H9 (cell line): ENCODE results near the gene ADA. TPM values are rescaled to one million over a fixed set of nuclear protein-coding genes. Genes with fewer than 3 reads are reported as not detected.

Experiments
- DNase-seq: peaks from one replicate; pipeline ENCODE4 v3.0.0-alpha.2; 2017
- H2AFZ ChIP-seq: one replicate; pipeline ENCODE4 v1.6.1; 2013; ENCODE audit warnings: mild to moderate bottlenecking, low read length, control low read depth, moderate library complexity
- H2AK5ac ChIP-seq: 2 replicates; pipeline ENCODE4 v1.6.1; 2013; ENCODE audit warnings: low read length, control low read depth, mixed read lengths; ENCODE audit not compliant: insufficient read length
- H2BK120ac ChIP-seq: one replicate; pipeline ENCODE4 v1.6.1; 2013; ENCODE audit warnings: low read depth, mild to moderate bottlenecking, low read length, control low read depth, inconsistent platforms; ENCODE audit not compliant: poor library complexity, severe bottlenecking
- H2BK12ac ChIP-seq: 2 replicates; pipeline ENCODE4 v1.6.1; 2013; ENCODE audit warnings: low read length, control low read depth, mixed read lengths, low read depth; ENCODE audit not compliant: insufficient read length
- H2BK15ac ChIP-seq: 2 replicates; pipeline ENCODE4 v1.6.1; 2013; ENCODE audit warnings: low read depth, low read length, control low read depth
- H2BK20ac ChIP-seq: one replicate; pipeline ENCODE4 v1.6.1; 2013; ENCODE audit warnings: low read depth, mild to moderate bottlenecking, low read length, control low read depth, inconsistent platforms; ENCODE audit not compliant: poor library complexity, severe bottlenecking
- H2BK5ac ChIP-seq: 2 replicates; pipeline ENCODE4 v1.6.1; 2013; ENCODE audit warnings: low read length, control low read depth, mixed read lengths; ENCODE audit not compliant: insufficient read length
- H3K14ac ChIP-seq: 2 replicates; pipeline ENCODE4 v1.6.1; 2013; ENCODE audit warnings: low read length, control low read depth; ENCODE audit not compliant: insufficient read depth
- H3K18ac ChIP-seq: 2 replicates; pipeline ENCODE4 v1.6.1; 2013; ENCODE audit warnings: low read depth, mild to moderate bottlenecking, mixed read lengths, low read length, control low read depth; ENCODE audit not compliant: insufficient read length
- H3K23ac ChIP-seq: 2 replicates; pipeline ENCODE4 v1.6.1; 2013; ENCODE audit warnings: low read length, control low read depth, mixed read lengths, low read depth; ENCODE audit not compliant: insufficient read length
- H3K23me2 ChIP-seq: 2 replicates; pipeline ENCODE4 v1.6.1; 2013; ENCODE audit warnings: low read depth, mild to moderate bottlenecking, mixed read lengths, low read length, control low read depth; ENCODE audit not compliant: insufficient read length, poor library complexity, severe bottlenecking
- H3K27ac ChIP-seq: 2 replicates; pipeline ENCODE4 v1.5.1; 2013; ENCODE audit warnings: low read length, control low read depth, mixed read lengths, low read depth; ENCODE audit not compliant: insufficient read length
- H3K27me3 ChIP-seq: 2 replicates; pipeline ENCODE4 v1.6.1; 2013; ENCODE audit warnings: low read length, control low read depth, inconsistent platforms; ENCODE audit not compliant: insufficient read depth
- H3K4ac ChIP-seq: 2 replicates; pipeline ENCODE4 v1.6.1; 2013; ENCODE audit warnings: low read depth, mild to moderate bottlenecking, control low read depth, inconsistent platforms, low read length, moderate library complexity
- H3K4me1 ChIP-seq: 2 replicates; pipeline ENCODE4 v1.6.1; 2013; ENCODE audit warnings: low read length, control low read depth, inconsistent platforms; ENCODE audit not compliant: insufficient read depth
- H3K4me2 ChIP-seq: 2 replicates; pipeline ENCODE4 v1.6.1; 2013; ENCODE audit warnings: low read length, control low read depth, mixed read lengths; ENCODE audit not compliant: insufficient read length, insufficient read depth
- H3K56ac ChIP-seq: 2 replicates; pipeline ENCODE4 v1.6.1; 2013; ENCODE audit warnings: low read depth, mild to moderate bottlenecking, mixed read lengths, low read length, control low read depth; ENCODE audit not compliant: insufficient read length
- H3K79me1 ChIP-seq: 2 replicates; pipeline ENCODE4 v1.6.1; 2013; ENCODE audit warnings: low read depth, mild to moderate bottlenecking, moderate library complexity, low read length, control low read depth, inconsistent platforms; ENCODE audit not compliant: insufficient read depth, poor library complexity, severe bottlenecking
- H3K79me2 ChIP-seq: 2 replicates; pipeline ENCODE4 v1.6.1; 2013; ENCODE audit warnings: low read length, control low read depth, inconsistent platforms; ENCODE audit not compliant: insufficient read depth
- H3K9ac ChIP-seq: 2 replicates; pipeline ENCODE4 v1.6.1; 2013; ENCODE audit warnings: low read length, control low read depth, mixed read lengths; ENCODE audit not compliant: insufficient read length; ENCODE audit errors: extremely low read depth
- H3K9me3 ChIP-seq: one replicate; pipeline ENCODE4 v1.6.1; 2013; ENCODE audit warnings: low read depth, low read length, inconsistent platforms; ENCODE audit not compliant: control insufficient read depth
- H3T11ph ChIP-seq: one replicate; pipeline ENCODE4 v1.6.1; 2013; ENCODE audit warnings: mild to moderate bottlenecking, low read length, control low read depth, inconsistent platforms
- H4K20me1 ChIP-seq: one replicate; pipeline ENCODE4 v1.6.1; 2013; ENCODE audit not compliant: control insufficient read depth, insufficient read length, insufficient read depth
- H4K5ac ChIP-seq: 2 replicates; pipeline ENCODE4 v1.6.1; 2013; ENCODE audit warnings: low read depth, mild to moderate bottlenecking, mixed read lengths, low read length, control low read depth; ENCODE audit not compliant: insufficient read length
- H4K8ac ChIP-seq: replicated peaks from 2 replicates; pipeline ENCODE4 v1.6.1; 2013; ENCODE audit warnings: low read length, control low read depth, mixed read lengths, low read depth; ENCODE audit not compliant: insufficient read length
- H4K91ac ChIP-seq: 2 replicates; pipeline ENCODE4 v1.6.1; 2013; ENCODE audit warnings: low read depth, mild to moderate bottlenecking, moderate library complexity, mixed read lengths, low read length, control low read depth; ENCODE audit not compliant: insufficient read length
- H3K27ac Mint-ChIP-seq, 3 experiments: 2 replicates in 2 of 3; 3 replicates in 1 of 3; pipeline ENCODE4 v1.8.0; 2020 to 2021; ENCODE audit warnings: mixed read lengths in 3 of 3, mild to moderate bottlenecking in 1 of 3, moderate library complexity in 1 of 3
- H3K27me3 Mint-ChIP-seq: 2 replicates; pipeline ENCODE4 v1.8.0; 2021; ENCODE audit warnings: low read depth, mild to moderate bottlenecking, moderate library complexity, mixed read lengths
- H3K36me3 Mint-ChIP-seq, 3 experiments: 2 replicates in 2 of 3; 3 replicates in 1 of 3; pipeline ENCODE4 v1.8.0; 2020 to 2021; ENCODE audit warnings: low read depth in 3 of 3, mixed read lengths in 3 of 3; ENCODE audit not compliant: insufficient read depth in 1 of 3
- H3K4me1 Mint-ChIP-seq, 2 experiments: 2 replicates each; pipeline ENCODE4 v1.8.0; 2020; ENCODE audit warnings: mixed read lengths in 2 of 2
- H3K4me3 Mint-ChIP-seq, 2 experiments: 2 replicates in 1 of 2; 3 replicates in 1 of 2; pipeline ENCODE4 v1.8.0; 2020 to 2021; ENCODE audit warnings: mild to moderate bottlenecking in 2 of 2, mixed read lengths in 2 of 2, moderate library complexity in 1 of 2
- H3K9me3 Mint-ChIP-seq, 2 experiments: 2 replicates in 1 of 2; 3 replicates in 1 of 2; pipeline ENCODE4 v1.8.0; 2020; ENCODE audit warnings: mild to moderate bottlenecking in 2 of 2, mixed read lengths in 2 of 2, moderate library complexity in 1 of 2
- WGBS: extraction: QIAGEN DNeasy Blood & Tissue Kit; methylation state at CpG from one replicate; pipeline ENCODE4 v1.1.7; 2013; ENCODE audit warnings: missing lambda C conversion rate, low lambda C conversion rate, mixed read lengths; ENCODE audit not compliant: insufficient read length; ENCODE audit errors: extremely low coverage; 5-methylcytosine and 5-hydroxymethylcytosine counted together
- total RNA-seq: library from RNA; stranded (reverse); gene quantifications from 2 replicates; pipeline ENCODE4 v1.2.1, GENCODE V29; 2021
- TF ChIP-seq, protein P1 (sequence below): fragments of 200-600 bp; sonication (generic); conservative IDR thresholded peaks from 3 replicates; pipeline ENCODE4 v1.8.0; 2021; ENCODE audit warnings: antibody characterized with exemption, mild to moderate bottlenecking

Gene ADA
- total RNA-seq, 1 experiment from 2014 or later, result 22.0 TPM

DNA sequence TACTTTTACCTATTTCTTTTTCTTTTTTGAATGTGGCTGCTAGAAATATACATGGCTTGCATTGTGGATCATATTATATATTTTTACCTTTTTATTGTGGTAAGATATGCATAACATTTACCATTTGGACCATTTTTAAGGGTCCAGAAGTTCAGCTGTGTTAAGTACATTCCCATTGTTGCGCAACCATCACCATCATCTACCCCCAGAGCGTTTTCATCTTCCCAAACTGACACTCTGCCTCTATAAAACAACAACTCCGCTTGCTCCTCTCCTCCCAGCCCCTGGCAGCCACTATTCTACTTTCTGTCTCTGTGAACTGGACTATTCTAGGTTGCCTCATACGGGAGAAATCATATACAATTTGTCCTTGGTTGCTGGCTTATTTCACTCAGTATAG is 35.4 kb upstream of the ADA start:
- Histone ChIP-seq H3K18ac (no peak overlapping the region), H4K8ac (no peak overlapping the region), H3K56ac (no peak overlapping the region), H4K5ac (no peak overlapping the region), H3K27me3 (no peaks in the 10 kb centered on the region), H3K9me3 (no peaks in the 10 kb centered on the region), H3K79me1 (no peaks in the 10 kb centered on the region), H2BK15ac (no peak overlapping the region), H3K4ac (no peak overlapping the region), H3K27ac (no peak overlapping the region), H2BK5ac (no peak overlapping the region), H3K9ac (no peak overlapping the region), H2AK5ac (no peak overlapping the region), H2BK20ac (no peak overlapping the region), H3K79me2 (no peaks in the 10 kb centered on the region), H4K91ac (no peak overlapping the region), H2BK120ac (no peak overlapping the region), H3K14ac (no peak overlapping the region), H3K4me2 (no peak overlapping the region), H3K4me1 (no peaks in the 10 kb centered on the region), H2BK12ac (no peak overlapping the region), H3K23ac (no peak overlapping the region), H2AFZ (no peak overlapping the region), H3K23me2 (no peaks in the 10 kb centered on the region), H4K20me1 (no peaks in the 10 kb centered on the region), H3T11ph (no peak overlapping the region)
- WGBS, result no CpG with 5 or more reads among the region's 4 CpGs
- Mint-ChIP-seq H3K36me3 (0 out of 7 replicates have a peak, but pooled peaks cover 0 to 2% (median 2%) of the 10 kb centered on the region in 3 experiments), H3K4me3 (no peak overlapping the region), H3K27ac (no peak overlapping the region), H3K27me3 (peaks cover 8% of the 10 kb centered on the region), H3K9me3 (peaks cover 0 to 6% of the 10 kb centered on the region in 2 experiments; a peak in 2 of 5 replicates), H3K4me1 (peaks cover 16 to 20% of the 10 kb centered on the region in 2 experiments)
- TF ChIP-seq, protein P1, sequence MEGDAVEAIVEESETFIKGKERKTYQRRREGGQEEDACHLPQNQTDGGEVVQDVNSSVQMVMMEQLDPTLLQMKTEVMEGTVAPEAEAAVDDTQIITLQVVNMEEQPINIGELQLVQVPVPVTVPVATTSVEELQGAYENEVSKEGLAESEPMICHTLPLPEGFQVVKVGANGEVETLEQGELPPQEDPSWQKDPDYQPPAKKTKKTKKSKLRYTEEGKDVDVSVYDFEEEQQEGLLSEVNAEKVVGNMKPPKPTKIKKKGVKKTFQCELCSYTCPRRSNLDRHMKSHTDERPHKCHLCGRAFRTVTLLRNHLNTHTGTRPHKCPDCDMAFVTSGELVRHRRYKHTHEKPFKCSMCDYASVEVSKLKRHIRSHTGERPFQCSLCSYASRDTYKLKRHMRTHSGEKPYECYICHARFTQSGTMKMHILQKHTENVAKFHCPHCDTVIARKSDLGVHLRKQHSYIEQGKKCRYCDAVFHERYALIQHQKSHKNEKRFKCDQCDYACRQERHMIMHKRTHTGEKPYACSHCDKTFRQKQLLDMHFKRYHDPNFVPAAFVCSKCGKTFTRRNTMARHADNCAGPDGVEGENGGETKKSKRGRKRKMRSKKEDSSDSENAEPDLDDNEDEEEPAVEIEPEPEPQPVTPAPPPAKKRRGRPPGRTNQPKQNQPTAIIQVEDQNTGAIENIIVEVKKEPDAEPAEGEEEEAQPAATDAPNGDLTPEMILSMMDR, result no peak
- no peak for DNase-seq
